Activated CD4-positive, alpha-beta memory T cell treated with anti-CD3 and anti-CD28 coated beads for 36 hours (primary cell): ENCODE results near the gene RERE. TPM values are rescaled to one million over a fixed set of nuclear protein-coding genes. Genes with fewer than 3 reads are reported as not detected.

Source experiments
- CTCF ChIA-PET: fragments of 350-600 bp; sonication (Branson Sonifier 250); formaldehyde crosslinking; loops from one replicate; lab custom pipeline; 2021; ENCODE audit warnings: antibody characterized with exemption, inconsistent platforms; lab: Charles Lee
- POLR2A ChIA-PET: fragments of 350-600 bp; sonication (Branson Sonifier 250); formaldehyde crosslinking; loops from one replicate; lab custom pipeline; 2021; ENCODE audit warnings: antibody characterized with exemption; lab: Charles Lee
- DNase-seq: peaks from one replicate; pipeline ENCODE4 v3.0.0-alpha.2; 2020
- H3K27ac Mint-ChIP-seq: one replicate; pipeline ENCODE4 v1.8.0; 2021; ENCODE audit warnings: mixed read lengths
- H3K27me3 Mint-ChIP-seq: one replicate; pipeline ENCODE4 v1.8.0; 2021; ENCODE audit warnings: mixed read lengths
- H3K36me3 Mint-ChIP-seq: one replicate; pipeline ENCODE4 v1.8.0; 2021; ENCODE audit warnings: mixed read lengths
- H3K4me1 Mint-ChIP-seq: one replicate; pipeline ENCODE4 v1.8.0; 2021; ENCODE audit warnings: low read depth, mixed read lengths
- H3K4me3 Mint-ChIP-seq: one replicate; pipeline ENCODE4 v1.8.0; 2021; ENCODE audit warnings: mild to moderate bottlenecking, mixed read lengths
- H3K9me3 Mint-ChIP-seq: one replicate; pipeline ENCODE4 v1.8.0; 2021; ENCODE audit warnings: mixed read lengths
- intact Hi-C: fragments of 100-400 bp; cut with micrococcal nuclease; formaldehyde crosslinking; loops from one replicate; pipeline ENCODE4 v1.15.1; 2023
- total RNA-seq, 2 experiments: library from RNA; stranded (reverse); gene quantifications; one replicate each; pipeline ENCODE4 v1.2.3, GENCODE V29; 2021

The RERE gene
- total RNA-seq, 2 experiments from 2014 or later = 45.0 to 50.5 TPM

DNA sequence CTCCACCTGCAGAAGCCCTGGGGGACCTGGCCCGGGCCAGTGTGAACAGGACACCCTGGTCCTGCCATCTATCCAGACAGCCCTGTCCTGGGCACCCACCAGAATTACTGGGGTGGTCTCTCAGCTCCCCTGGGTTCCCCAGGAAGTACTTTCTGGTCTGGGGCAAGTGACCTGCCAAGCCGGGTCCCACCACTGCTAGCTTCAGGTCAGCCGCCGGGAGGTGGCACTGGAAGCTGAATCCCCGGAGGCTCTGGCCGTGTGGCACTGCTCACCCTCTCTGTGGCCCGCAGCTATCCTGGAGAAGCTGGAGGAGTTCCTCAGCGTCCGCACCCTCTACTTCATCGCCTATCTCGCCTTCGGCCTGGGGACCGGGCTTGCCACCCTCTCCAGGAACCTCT is 478.2 kb downstream of the RERE start:
- intact Hi-C loops = no loop called here

DNA sequence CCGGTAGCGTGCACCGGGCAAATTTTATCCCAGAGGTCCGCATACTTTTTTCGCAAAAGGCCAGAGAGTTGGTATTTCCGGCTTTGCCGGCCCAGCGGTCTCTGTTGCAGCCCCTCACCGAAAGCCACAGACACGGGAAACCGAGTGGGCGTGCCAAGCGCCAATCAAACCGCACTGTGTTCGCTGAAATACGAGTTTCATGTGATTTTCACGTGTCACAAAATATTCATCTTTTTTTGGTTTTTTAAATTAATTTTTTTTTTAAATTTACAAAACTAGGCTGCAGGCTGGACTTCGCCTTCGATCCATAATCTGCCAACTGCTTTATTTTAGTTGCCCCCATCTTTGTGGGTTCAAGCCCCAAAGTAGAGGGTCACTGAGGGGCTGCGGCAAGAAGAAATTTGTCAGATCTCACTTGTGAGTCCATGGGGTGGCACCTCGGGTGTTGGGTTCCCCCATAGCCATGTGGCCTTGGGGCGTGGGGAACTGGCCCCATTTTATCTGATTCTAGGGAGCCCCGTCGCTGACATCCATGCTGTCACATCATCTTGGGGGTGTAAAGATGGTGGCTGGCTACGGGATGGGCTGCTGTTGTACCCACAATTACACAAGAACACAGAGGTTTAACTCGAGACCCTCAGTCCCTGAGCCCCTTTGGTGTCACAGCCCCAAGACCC is 478.8 kb downstream of the RERE start:
- H3K36me3 Mint-ChIP-seq = peaks cover 2% of the 10 kb centered on the region
- H3K27me3 Mint-ChIP-seq = no peaks in the 10 kb centered on the region
- no peaks in the 10 kb centered on the region for H3K4me1 Mint-ChIP-seq
- POLR2A ChIA-PET = no interaction called here
- no peak overlapping the region for H3K27ac Mint-ChIP-seq
- DNase-seq = no peak
- H3K4me3 Mint-ChIP-seq = no peak overlapping the region
- peaks cover 4% of the 10 kb centered on the region for H3K9me3 Mint-ChIP-seq
- CTCF ChIA-PET = interaction anchor here (1.7 kb wide), 1 partner anchor 324 kb away, joined by 9 read pairs; no protein-coding TSS in a partner anchor
- intact Hi-C loops = no loop called here

More for the DNA sequence above, 478.2 kb downstream of the RERE start:
- CTCF ChIA-PET = no interaction called here
- H3K4me1 Mint-ChIP-seq = no peaks in the 10 kb centered on the region
- no peak overlapping the region for H3K4me3 Mint-ChIP-seq
- POLR2A ChIA-PET = no interaction called here
- peaks cover 4% of the 10 kb centered on the region for H3K9me3 Mint-ChIP-seq
- no peaks in the 10 kb centered on the region for H3K27me3 Mint-ChIP-seq
- peaks cover 2% of the 10 kb centered on the region for H3K36me3 Mint-ChIP-seq
- no peak overlapping the region for H3K27ac Mint-ChIP-seq
- DNase-seq = no peak

DNA sequence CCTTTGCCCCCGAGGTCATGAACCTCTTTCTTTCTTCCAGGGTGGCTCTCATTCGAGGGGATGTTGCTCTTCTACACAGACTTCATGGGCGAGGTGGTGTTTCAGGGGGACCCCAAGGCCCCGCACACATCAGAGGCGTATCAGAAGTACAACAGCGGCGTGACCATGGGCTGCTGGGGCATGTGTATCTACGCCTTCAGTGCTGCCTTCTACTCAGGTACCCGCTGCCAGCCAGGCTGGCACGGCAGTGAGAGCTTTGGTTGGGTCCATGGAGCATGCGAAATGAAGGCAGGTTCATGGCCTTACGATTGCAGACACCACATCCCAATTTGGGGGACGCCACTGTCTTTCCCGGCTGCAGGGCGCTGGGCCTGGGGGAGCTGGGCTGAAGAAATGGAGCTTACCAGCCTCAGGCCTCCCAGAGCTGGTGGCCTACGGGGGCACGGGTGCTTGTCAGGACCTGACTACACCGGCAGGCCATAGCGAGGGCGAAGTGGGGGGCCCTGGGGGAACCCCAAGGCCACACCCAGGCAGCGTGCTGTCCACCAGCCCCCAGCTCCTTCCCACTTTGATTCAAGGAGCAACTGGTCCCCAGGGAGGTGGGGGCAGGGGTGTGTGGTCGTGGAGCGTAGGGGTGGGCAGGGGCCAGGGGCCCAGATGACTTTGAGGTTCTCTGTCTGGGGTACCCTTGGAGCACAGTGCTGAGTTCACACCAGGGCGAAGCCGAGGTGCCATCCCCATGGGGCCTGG is 479.5 kb downstream of the RERE start:
- peaks cover 4% of the 10 kb centered on the region for H3K9me3 Mint-ChIP-seq
- H3K36me3 Mint-ChIP-seq = peaks cover 2% of the 10 kb centered on the region
- no peak for DNase-seq
- H3K4me3 Mint-ChIP-seq = no peak overlapping the region
- intact Hi-C loops = no loop called here
- no peaks in the 10 kb centered on the region for H3K4me1 Mint-ChIP-seq
- no peak overlapping the region for H3K27ac Mint-ChIP-seq
- ChIA-PET POLR2A (no interaction called here), CTCF (interaction anchor here (1.7 kb wide), 1 partner anchor 323 kb away, joined by 9 read pairs; no protein-coding TSS in a partner anchor)
- H3K27me3 Mint-ChIP-seq = no peaks in the 10 kb centered on the region

DNA sequence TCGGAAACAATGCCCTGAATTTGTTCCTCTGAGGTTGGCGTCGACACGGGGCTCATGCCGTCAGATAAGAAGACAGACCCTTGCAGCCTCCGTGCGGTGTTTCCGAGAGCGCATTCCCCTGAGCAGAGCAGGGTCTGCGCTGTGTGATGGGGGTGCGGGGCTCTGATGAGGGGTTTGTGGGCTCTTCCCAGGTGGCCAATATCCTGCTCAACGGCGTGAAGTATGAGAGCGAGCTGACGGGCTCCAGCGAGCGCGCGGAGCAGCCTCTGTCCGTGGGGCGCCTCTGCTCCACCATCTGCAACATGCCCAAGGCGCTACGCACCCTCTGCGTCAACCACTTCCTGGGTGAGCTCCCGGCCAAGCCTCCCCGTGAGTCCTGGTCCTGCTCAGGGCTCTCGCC is 482.2 kb downstream of the RERE start:
- no peak for DNase-seq
- CTCF ChIA-PET = no interaction called here
- H3K4me3 Mint-ChIP-seq = no peak overlapping the region
- no peaks in the 10 kb centered on the region for H3K4me1 Mint-ChIP-seq
- peaks cover 4% of the 10 kb centered on the region for H3K9me3 Mint-ChIP-seq
- no peak overlapping the region for H3K27ac Mint-ChIP-seq
- peaks cover 2% of the 10 kb centered on the region for H3K36me3 Mint-ChIP-seq
- no peaks in the 10 kb centered on the region for H3K27me3 Mint-ChIP-seq
- POLR2A ChIA-PET = no interaction called here
- intact Hi-C loops = no loop called here

DNA sequence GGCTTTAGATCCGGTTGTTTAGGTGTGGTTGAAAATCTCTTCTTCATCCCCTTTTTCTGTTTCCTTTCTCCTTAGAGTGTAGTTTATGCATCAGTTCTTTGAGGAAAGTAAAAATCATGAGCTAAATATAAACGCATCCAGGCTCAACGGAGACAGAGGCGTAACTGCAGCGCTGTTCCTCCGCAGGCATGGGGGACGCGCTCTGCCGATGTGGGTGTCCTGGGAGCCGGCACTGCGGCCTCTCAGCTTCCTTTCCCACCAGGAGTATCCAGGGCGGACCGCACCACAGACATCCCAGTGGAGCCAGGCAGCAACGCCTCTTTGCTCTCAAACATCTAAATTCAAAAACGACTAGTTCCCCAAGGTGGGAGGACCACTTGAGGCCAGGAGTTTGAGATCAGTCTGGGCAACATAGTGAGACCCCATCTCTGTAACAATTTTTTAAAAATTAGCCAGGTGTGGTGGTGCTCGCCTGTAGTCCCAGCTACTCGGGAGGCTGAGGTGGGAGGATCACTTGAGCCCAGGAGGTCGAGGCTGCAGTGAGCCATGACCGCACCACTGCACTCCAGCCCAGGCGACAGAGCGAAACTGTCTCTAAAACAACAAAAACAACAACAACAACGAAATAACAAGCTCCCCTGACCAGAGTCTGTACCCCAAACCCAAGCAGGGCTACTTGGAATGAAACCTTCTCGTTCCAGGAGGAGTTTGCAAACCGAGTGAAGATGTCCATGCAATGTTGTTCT is 483.2 kb downstream of the RERE start:
- ChIA-PET POLR2A (no interaction called here), CTCF (interaction anchor here (1.1 kb wide), 1 partner anchor 319 kb away, joined by 4 read pairs; no protein-coding TSS in a partner anchor)
- no peak for DNase-seq
- Mint-ChIP-seq H3K36me3 (peaks cover 2% of the 10 kb centered on the region), H3K27ac (no peak overlapping the region), H3K4me1 (no peaks in the 10 kb centered on the region), H3K4me3 (no peak overlapping the region), H3K9me3 (peaks cover 4% of the 10 kb centered on the region), H3K27me3 (no peaks in the 10 kb centered on the region)
- intact Hi-C loops = no loop called here

DNA sequence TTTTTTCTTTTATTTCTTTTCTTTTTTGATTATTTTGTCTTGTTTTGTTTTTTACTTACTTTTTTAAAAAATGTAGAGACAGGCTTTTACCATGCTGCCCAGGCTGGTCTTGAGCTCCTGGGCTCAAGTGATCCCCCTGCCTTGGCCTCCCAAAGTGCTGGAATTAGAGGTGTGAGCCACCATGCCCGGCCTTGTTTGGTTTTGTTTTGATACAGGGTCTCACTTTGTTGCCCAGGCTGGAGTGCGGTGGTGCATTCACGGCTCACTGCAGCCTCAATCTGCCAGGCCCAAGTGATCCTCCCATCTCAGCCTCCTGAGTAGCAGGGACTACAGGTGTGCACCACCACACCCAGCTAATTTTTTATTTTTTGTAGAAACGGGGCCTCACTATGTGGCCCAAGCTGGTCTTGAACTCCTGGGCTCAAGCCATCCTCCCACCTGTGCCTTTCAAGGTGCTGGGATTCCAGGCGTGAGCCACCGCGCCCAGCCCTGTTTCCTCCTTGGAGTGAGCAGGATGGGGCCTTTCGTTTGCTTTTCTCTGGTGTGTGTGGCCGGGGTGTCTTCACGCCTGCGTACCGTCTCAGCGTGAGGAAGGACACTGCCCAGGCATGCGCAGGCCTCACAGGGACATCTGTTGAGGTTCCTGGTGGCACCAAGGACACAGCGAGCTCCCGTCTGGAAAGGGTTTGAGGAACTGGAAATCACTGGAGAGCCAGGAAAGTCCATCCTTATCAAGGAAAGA is 484.0 kb downstream of the RERE start:
- DNase-seq = no peak
- ChIA-PET CTCF (interaction anchor here (1.1 kb wide), 1 partner anchor 318 kb away, joined by 4 read pairs; no protein-coding TSS in a partner anchor), POLR2A (no interaction called here)
- Mint-ChIP-seq H3K4me1 (no peaks in the 10 kb centered on the region), H3K27me3 (no peaks in the 10 kb centered on the region), H3K27ac (no peak overlapping the region), H3K4me3 (no peak overlapping the region), H3K9me3 (peaks cover 4% of the 10 kb centered on the region), H3K36me3 (peaks cover 2% of the 10 kb centered on the region)
- intact Hi-C loops = no loop called here

DNA sequence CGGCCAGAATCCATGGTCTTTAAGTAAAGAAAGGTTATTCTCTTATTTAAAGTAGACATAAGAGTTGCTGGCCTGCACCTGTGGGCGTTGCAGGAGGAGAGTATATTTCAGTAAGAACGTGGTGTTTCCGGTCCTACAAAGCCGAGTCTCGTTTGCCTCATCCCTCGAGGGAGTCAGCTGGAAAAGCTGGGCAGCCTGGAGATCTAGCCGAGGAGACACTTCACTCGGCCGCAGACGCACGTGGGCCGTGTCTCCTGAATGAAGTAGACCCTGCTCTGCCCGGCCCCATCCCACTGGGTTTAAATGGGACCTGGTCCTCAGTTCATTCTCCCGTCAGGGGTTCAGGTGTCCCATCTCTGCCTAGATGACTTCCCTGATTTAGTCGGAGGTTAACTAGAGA is 484.6 kb downstream of the RERE start:
- peaks cover 2% of the 10 kb centered on the region for H3K36me3 Mint-ChIP-seq

DNA sequence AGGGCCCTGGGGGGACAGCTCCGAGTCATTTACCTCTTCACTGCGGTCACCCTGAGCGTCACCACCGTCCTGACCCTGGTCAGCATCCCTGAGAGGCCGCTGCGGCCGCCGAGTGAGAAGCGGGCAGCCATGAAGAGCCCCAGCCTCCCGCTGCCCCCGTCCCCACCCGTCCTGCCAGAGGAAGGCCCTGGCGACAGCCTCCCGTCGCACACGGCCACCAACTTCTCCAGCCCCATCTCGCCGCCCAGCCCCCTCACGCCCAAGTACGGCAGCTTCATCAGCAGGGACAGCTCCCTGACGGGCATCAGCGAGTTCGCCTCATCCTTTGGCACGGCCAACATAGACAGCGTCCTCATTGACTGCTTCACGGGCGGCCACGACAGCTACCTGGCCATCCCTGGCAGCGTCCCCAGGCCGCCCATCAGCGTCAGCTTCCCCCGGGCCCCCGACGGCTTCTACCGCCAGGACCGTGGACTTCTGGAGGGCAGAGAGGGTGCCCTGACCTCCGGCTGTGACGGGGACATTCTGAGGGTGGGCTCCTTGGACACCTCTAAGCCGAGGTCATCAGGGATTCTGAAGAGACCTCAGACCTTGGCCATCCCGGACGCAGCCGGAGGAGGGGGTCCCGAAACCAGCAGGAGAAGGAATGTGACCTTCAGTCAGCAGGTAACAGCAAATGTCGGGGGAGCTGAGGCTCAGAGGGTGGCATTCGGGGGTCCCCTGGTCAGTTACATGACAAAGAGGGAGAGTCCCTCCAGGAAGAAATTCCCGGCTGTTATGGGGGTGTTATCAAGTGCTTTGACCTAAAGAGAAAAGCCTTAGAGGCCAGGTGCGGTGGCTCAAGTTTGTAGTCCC is 486.9 kb downstream of the RERE start:
- POLR2A ChIA-PET = no interaction called here
- H3K27ac Mint-ChIP-seq = no peak overlapping the region
- no peaks in the 10 kb centered on the region for H3K36me3 Mint-ChIP-seq
- H3K9me3 Mint-ChIP-seq = no peaks in the 10 kb centered on the region
- H3K4me3 Mint-ChIP-seq = no peak overlapping the region
- CTCF ChIA-PET = interaction anchor here (0.9 to 1.0 kb wide), 2 partner anchors 19 to 315 kb away, joined by 3 to 6 read pairs; no protein-coding TSS in a partner anchor
- H3K4me1 Mint-ChIP-seq = no peaks in the 10 kb centered on the region
- no peak for DNase-seq
- intact Hi-C loops = no loop called here
- no peaks in the 10 kb centered on the region for H3K27me3 Mint-ChIP-seq

More for the DNA sequence above, 484.6 kb downstream of the RERE start:
- Mint-ChIP-seq H3K27me3 (no peaks in the 10 kb centered on the region), H3K27ac (no peak overlapping the region), H3K4me1 (no peaks in the 10 kb centered on the region), H3K9me3 (peaks cover 4% of the 10 kb centered on the region), H3K4me3 (no peak overlapping the region)
- ChIA-PET CTCF (interaction anchor here (0.7 kb wide), 1 partner anchor 428 kb away, joined by 3 read pairs; no protein-coding TSS in a partner anchor), POLR2A (no interaction called here)
- intact Hi-C loops = no loop called here
- DNase-seq = no peak

DNA sequence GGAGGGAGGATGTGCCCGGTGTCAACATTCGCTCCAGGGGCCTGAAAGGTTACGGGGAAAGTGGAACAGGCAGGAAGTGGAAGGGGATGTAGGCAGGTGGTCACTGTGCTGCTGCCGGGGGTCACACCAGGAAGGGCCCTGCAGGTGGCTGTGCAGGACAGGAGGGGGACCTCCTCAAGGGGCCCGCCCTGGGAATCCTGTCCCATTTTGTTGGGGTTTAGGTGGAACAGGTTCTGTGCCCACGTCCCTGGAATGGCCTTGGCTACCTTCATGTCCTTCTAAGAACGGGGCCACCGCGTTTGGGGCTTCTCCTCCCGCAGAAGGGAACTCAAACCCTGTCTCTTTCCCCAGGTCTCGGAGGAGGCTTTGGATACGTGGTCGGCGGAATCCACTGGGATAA is 487.6 kb downstream of the RERE start:
- H3K27ac Mint-ChIP-seq = no peak overlapping the region
- ChIA-PET POLR2A (no interaction called here), CTCF (interaction anchor here (1.0 kb wide), 1 partner anchor 315 kb away, joined by 3 read pairs; no protein-coding TSS in a partner anchor)
- H3K9me3 Mint-ChIP-seq = no peaks in the 10 kb centered on the region
- H3K4me3 Mint-ChIP-seq = no peak overlapping the region
- no peaks in the 10 kb centered on the region for H3K36me3 Mint-ChIP-seq
- DNase-seq = no peak
- no peaks in the 10 kb centered on the region for H3K27me3 Mint-ChIP-seq
- H3K4me1 Mint-ChIP-seq = no peaks in the 10 kb centered on the region
- intact Hi-C loops = no loop called here

DNA sequence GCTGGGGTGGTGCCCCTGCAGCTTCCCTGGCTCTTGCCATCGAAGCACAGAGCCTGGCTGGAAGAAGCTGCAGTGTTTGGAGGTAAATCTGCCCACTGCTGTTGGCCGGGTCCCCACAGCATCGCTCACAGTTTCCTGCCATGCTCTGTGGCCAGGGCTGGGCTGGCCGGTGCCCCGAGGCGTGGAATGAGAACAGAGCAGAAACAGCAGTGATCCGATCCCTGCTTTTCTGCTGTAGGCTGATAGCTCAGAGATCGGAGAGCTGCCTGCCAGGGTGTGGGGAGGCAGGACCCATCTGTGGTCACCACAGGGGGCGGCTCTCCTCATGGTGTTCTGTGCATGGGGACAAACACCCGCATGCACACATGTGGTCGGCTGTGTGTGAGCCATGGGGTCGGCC is 488.0 kb downstream of the RERE start:
- no peaks in the 10 kb centered on the region for H3K9me3 Mint-ChIP-seq
- CTCF ChIA-PET = no interaction called here
- H3K27ac Mint-ChIP-seq = no peak overlapping the region
- H3K4me1 Mint-ChIP-seq = no peaks in the 10 kb centered on the region
- POLR2A ChIA-PET = no interaction called here
- H3K36me3 Mint-ChIP-seq = no peaks in the 10 kb centered on the region
- no peaks in the 10 kb centered on the region for H3K27me3 Mint-ChIP-seq
- intact Hi-C loops = no loop called here
- DNase-seq = no peak
- H3K4me3 Mint-ChIP-seq = no peak overlapping the region

DNA sequence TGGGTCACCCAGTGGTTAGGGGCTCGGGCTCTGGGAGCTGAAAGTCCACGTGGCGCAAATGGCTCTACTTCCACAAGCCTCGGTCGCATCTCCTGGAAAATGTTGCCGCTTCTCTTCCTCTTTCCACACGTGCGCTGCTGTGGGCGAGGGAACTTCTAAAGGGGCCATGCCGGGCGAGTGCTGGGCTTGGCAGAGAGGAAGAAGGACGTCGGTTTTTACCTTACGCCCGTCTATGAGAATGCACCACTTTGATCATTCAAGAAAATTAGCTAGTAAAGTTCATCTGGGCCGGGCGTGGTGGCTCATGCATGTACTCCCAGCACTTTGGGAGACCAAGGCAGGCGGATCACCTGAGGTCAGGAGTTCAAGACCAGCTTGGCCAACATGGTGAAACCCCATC is 489.2 kb downstream of the RERE start:
- POLR2A ChIA-PET = no interaction called here
- no peaks in the 10 kb centered on the region for H3K9me3 Mint-ChIP-seq
- no peaks in the 10 kb centered on the region for H3K36me3 Mint-ChIP-seq
- CTCF ChIA-PET = no interaction called here
- H3K27me3 Mint-ChIP-seq = no peaks in the 10 kb centered on the region
- H3K4me1 Mint-ChIP-seq = no peaks in the 10 kb centered on the region
- DNase-seq = no peak
- intact Hi-C loops = no loop called here
- no peak overlapping the region for H3K27ac Mint-ChIP-seq
- H3K4me3 Mint-ChIP-seq = no peak overlapping the region
